OCI-LY7 (cell line): ENCODE results near the gene FBN3. TPM values are rescaled to one million over a fixed set of nuclear protein-coding genes. Genes with fewer than 3 reads are reported as not detected.

Experiments used
- BruUV-seq: library from RNA; stranded (reverse); fragments of 400-500 nt; replicated peaks from 2 replicates; lab custom pipeline; 2021; lab: Mats Ljungman, UMichigan
- CTCF ChIA-PET: fragments of 300-600 bp; sonication (Branson Sonifier 250); formaldehyde crosslinking; loops from one replicate; lab custom pipeline; 2022; ENCODE audit warnings: antibody characterized with exemption; ENCODE audit not compliant: unreplicated experiment; lab: Charles Lee
- POLR2A ChIA-PET: fragments of 300-600 bp; sonication (Branson Sonifier 250); formaldehyde crosslinking; loops from one replicate; lab custom pipeline; 2022; ENCODE audit warnings: antibody characterized with exemption; lab: Charles Lee
- DNase-seq: peaks from one replicate; pipeline ENCODE4 v3.0.0-alpha.2; 2015; ENCODE audit warnings: low spot score
- H2AFZ ChIP-seq: fragments of 200-600 bp; sonication (generic), shearing (Covaris generic); 2 replicates; pipeline ENCODE4 v1.6.1; 2014; ENCODE audit warnings: mild to moderate bottlenecking, antibody characterized with exemption, low read length, moderate library complexity
- H3K27ac ChIP-seq: fragments of 200-600 bp; sonication (generic); 2 replicates; pipeline ENCODE4 v1.5.1; 2014; ENCODE audit warnings: mixed run types, low read depth, mild to moderate bottlenecking, moderate library complexity, low read length, inconsistent platforms; ENCODE audit not compliant: poor library complexity, severe bottlenecking
- H3K36me3 ChIP-seq: fragments of 200-600 bp; sonication (generic); 2 replicates; pipeline ENCODE4 v1.6.1; 2014; ENCODE audit warnings: mild to moderate bottlenecking, antibody characterized with exemption, low read length, moderate library complexity, mixed read lengths; ENCODE audit not compliant: insufficient read depth
- H3K4me1 ChIP-seq: fragments of 200-600 bp; sonication (generic); 2 replicates; pipeline ENCODE4 v1.5.1; 2014; ENCODE audit warnings: mild to moderate bottlenecking, low read length; ENCODE audit not compliant: insufficient read depth, poor library complexity, severe bottlenecking
- H3K4me2 ChIP-seq: fragments of 200-600 bp; sonication (generic); 2 replicates; pipeline ENCODE4 v1.6.1; 2014; ENCODE audit warnings: mild to moderate bottlenecking, low read length
- H3K4me3 ChIP-seq: fragments of 200-600 bp; sonication (generic); 2 replicates; pipeline ENCODE4 v1.5.1; 2014; ENCODE audit warnings: mild to moderate bottlenecking, low read depth, low read length; ENCODE audit not compliant: poor library complexity, severe bottlenecking
- H3K79me2 ChIP-seq: fragments of 200-600 bp; sonication (generic); 2 replicates; pipeline ENCODE4 v1.6.1; 2016; ENCODE audit warnings: low read depth, mild to moderate bottlenecking, low read length, moderate library complexity, mixed read lengths; ENCODE audit not compliant: insufficient read depth
- H3K9me2 ChIP-seq: fragments of 200-600 bp; sonication (generic); 2 replicates; pipeline ENCODE4 v1.6.1; 2016; ENCODE audit warnings: mild to moderate bottlenecking, low read length, mixed read lengths; ENCODE audit not compliant: insufficient read depth
- H3K9me3 ChIP-seq: fragments of 200-600 bp; sonication (generic); 2 replicates; pipeline ENCODE4 v1.6.1; 2014; ENCODE audit warnings: mild to moderate bottlenecking, mixed run types, low read length, mixed read lengths
- H4K20me1 ChIP-seq: fragments of 200-600 bp; sonication (generic); 2 replicates; pipeline ENCODE4 v1.6.1; 2014; ENCODE audit warnings: mild to moderate bottlenecking, antibody characterized with exemption, low read length, moderate library complexity, mixed read lengths; ENCODE audit not compliant: insufficient read depth
- CTCF ChIP-seq: fragments of 200-600 bp; sonication (generic); conservative IDR thresholded peaks from 2 replicates; pipeline ENCODE4 v1.5.1; 2014; ENCODE audit warnings: mild to moderate bottlenecking, antibody characterized with exemption, low read length, moderate library complexity, mixed read lengths
- EZH2phosphoT487 ChIP-seq: fragments of 200-600 bp; sonication (generic); IDR thresholded peaks from 2 replicates; pipeline ENCODE4 v1.6.1; 2018; ENCODE audit warnings: low read depth, borderline replicate concordance, mild to moderate bottlenecking, mixed run types, antibody characterized with exemption, low read length, moderate library complexity, mixed read lengths
- intact Hi-C: fragments of 100-400 bp; cut with micrococcal nuclease; formaldehyde crosslinking; loops from one replicate; pipeline ENCODE4 v1.10.0; 2022; ENCODE audit not compliant: unreplicated experiment
- total RNA-seq, 2 experiments: library from RNA; depleted of rRNA in 1 of 2; stranded (reverse); fragments of >200 nt in 1 of 2; shearing (Covaris generic) in 1 of 2; gene quantifications; 2 replicates each; pipeline ENCODE4 v1.2.3, GENCODE V29; 2014 to 2022

Gene FBN3
- total RNA-seq, 2 experiments from 2014 or later, result not detected

GRCh38 chr19:8126008-8126407, 23.4 kb downstream of the FBN3 start:
- no peaks in the 10 kb centered on the region for H3K9me3 ChIP-seq
- H3K4me3 ChIP-seq, result no peak overlapping the region
- H3K79me2 ChIP-seq, result no peaks in the 10 kb centered on the region
- intact Hi-C loops, result no loop called here
- H3K4me1 ChIP-seq, result no peaks in the 10 kb centered on the region
- H2AFZ ChIP-seq, result no peak overlapping the region
- ChIA-PET POLR2A (no interaction called here), CTCF (no interaction called here)
- no peaks in the 10 kb centered on the region for H3K9me2 ChIP-seq
- no TSS peak for BruUV-seq
- no peak overlapping the region for H3K4me2 ChIP-seq
- DNase-seq, result no peak
- H3K36me3 ChIP-seq, result no peaks in the 10 kb centered on the region
- TF ChIP-seq EZH2phosphoT487 (no peak), CTCF (no peak)
- H3K27ac ChIP-seq, result no peak overlapping the region
- H4K20me1 ChIP-seq, result no peaks in the 10 kb centered on the region

- no peak for TF ChIP-seq EZH2phosphoT487
- no peak for TF ChIP-seq CTCF
- no peaks in the 10 kb centered on the region for H3K9me2 ChIP-seq
- H3K79me2 ChIP-seq, result no peaks in the 10 kb centered on the region
- ChIA-PET POLR2A (no interaction called here), CTCF (no interaction called here)
- no peak for DNase-seq
- no peak overlapping the region for H3K4me2 ChIP-seq
- H3K4me1 ChIP-seq, result no peaks in the 10 kb centered on the region
- no TSS peak for BruUV-seq
- H4K20me1 ChIP-seq, result no peaks in the 10 kb centered on the region
- intact Hi-C loops, result no loop called here
- no peak overlapping the region for H3K27ac ChIP-seq
- H3K36me3 ChIP-seq, result no peaks in the 10 kb centered on the region
- H2AFZ ChIP-seq, result no peak overlapping the region
- H3K9me3 ChIP-seq, result no peaks in the 10 kb centered on the region
- H3K4me3 ChIP-seq, result no peak overlapping the region
These were observed 25.7 kb downstream of the FBN3 start for GRCh38 chr19:8123683-8124082.

- no peak for TF ChIP-seq CTCF
- TF ChIP-seq EZH2phosphoT487, result no peak
- Histone ChIP-seq H3K36me3 (no peaks in the 10 kb centered on the region), H3K4me1 (no peaks in the 10 kb centered on the region), H3K4me3 (no peak overlapping the region), H3K27ac (no peak overlapping the region), H2AFZ (no peak overlapping the region), H3K9me2 (no peaks in the 10 kb centered on the region), H4K20me1 (no peaks in the 10 kb centered on the region), H3K9me3 (no peaks in the 10 kb centered on the region), H3K79me2 (no peaks in the 10 kb centered on the region), H3K4me2 (no peak overlapping the region)
- no TSS peak for BruUV-seq
- ChIA-PET POLR2A (interaction anchor here (0.6 to 0.7 kb wide), 3 partner anchors 10 to 239 kb away, joined by 4 to 7 read pairs (median 5); no protein-coding TSS in a partner anchor), CTCF (no interaction called here)
- intact Hi-C loops, result no loop called here
- DNase-seq, result no peak
These were observed 28.5 kb downstream of the FBN3 start for GRCh38 chr19:8120636-8121480.
